NAMALWA (cell line): ENCODE results near the gene NDUFA3.
"Not testable (repeated sequence)": the region's sequence is repeated elsewhere in the genome, so short reads cannot be mapped to it uniquely, and the experiment has no call there.

Source experiments
- DNase-seq: peaks from one replicate; pipeline ENCODE4 v3.0.0-alpha.2; 2015; ENCODE audit warnings: low spot score

Gene NDUFA3

GRCh38 chr19:54102421-54103169 lies at the start of gene NDUFA3:
NDUFA3 (plus strand) TSS chr19:54102855; CDS start chr19:54102879, 24 bp downstream.
- peak; percentile 99 for DNase-seq

- no peak for DNase-seq
These were observed 40.0 kb upstream of the NDUFA3 start for GRCh38 chr19:54062643-54063042.

GRCh38 chr19:54063350-54064116 lies 39.1 kb upstream of the NDUFA3 start, which contains the start of gene VSTM1:
VSTM1 (minus strand) TSS chr19:54063897; CDS start chr19:54063777, 120 bp downstream.
- DNase-seq: no peak

- DNase-seq: no peak
These were observed 33.2 kb upstream of the NDUFA3 start for GRCh38 chr19:54069470-54069869.

GRCh38 chr19:54073829-54074228 lies 28.8 kb upstream of the NDUFA3 start:
- no peak for DNase-seq

- no peak for DNase-seq
These were observed 27.8 kb upstream of the NDUFA3 start for GRCh38 chr19:54074851-54075250.

- DNase-seq: no peak
These were observed 25.3 kb upstream of the NDUFA3 start for GRCh38 chr19:54077334-54077733.

GRCh38 chr19:54081032-54081431 lies 21.6 kb upstream of the NDUFA3 start, which contains the start of gene TARM1:
TARM1 (minus strand) TSS chr19:54081365; CDS start chr19:54081340, 25 bp downstream.
- DNase-seq: no peak

GRCh38 chr19:54084410-54084809 lies 18.2 kb upstream of the NDUFA3 start:
- DNase-seq: no peak

GRCh38 chr19:54094426-54095000 lies 8.1 kb upstream of the NDUFA3 start:
- DNase-seq: no peak

GRCh38 chr19:54095136-54095858 lies 7.4 kb upstream of the NDUFA3 start:
- DNase-seq: no peak

GRCh38 chr19:54095859-54096616 lies 6.6 kb upstream of the NDUFA3 start:
- DNase-seq: not testable (repeated sequence)

GRCh38 chr19:54096617-54097106 lies 6.0 kb upstream of the NDUFA3 start:
- DNase-seq: peak; percentile 53

- DNase-seq: no peak
These were observed 3.3 kb upstream of the NDUFA3 start for GRCh38 chr19:54099190-54099902.

- not testable (repeated sequence) for DNase-seq
These were observed 2.8 kb upstream of the NDUFA3 start for GRCh38 chr19:54099903-54100255.

GRCh38 chr19:54100561-54100960 lies 2.1 kb upstream of the NDUFA3 start, which contains the start of gene OSCAR:
OSCAR (minus strand) TSS chr19:54100803; CDS start chr19:54100792, 11 bp downstream.
- no peak for DNase-seq

- DNase-seq: no peak
These were observed 2.5 kb downstream of the NDUFA3 start for GRCh38 chr19:54104998-54105715.

GRCh38 chr19:54105796-54106195 lies 3.1 kb downstream of the NDUFA3 start:
- DNase-seq: no peak

- DNase-seq: no peak
These were observed 4.1 kb downstream of the NDUFA3 start for GRCh38 chr19:54106716-54107115.
